Measurements from ENCODE around the gene NUDT9. TPM values are rescaled to one million over a fixed set of nuclear protein-coding genes. Genes with fewer than 3 reads are reported as not detected.
"Not testable (repeated sequence)": the region's sequence is repeated elsewhere in the genome, so short reads cannot be mapped to it uniquely, and the experiment has no call there.

NUDT9 gene
- total RNA-seq, 1 experiment from 2014 or later = 14.0 TPM

DNA sequence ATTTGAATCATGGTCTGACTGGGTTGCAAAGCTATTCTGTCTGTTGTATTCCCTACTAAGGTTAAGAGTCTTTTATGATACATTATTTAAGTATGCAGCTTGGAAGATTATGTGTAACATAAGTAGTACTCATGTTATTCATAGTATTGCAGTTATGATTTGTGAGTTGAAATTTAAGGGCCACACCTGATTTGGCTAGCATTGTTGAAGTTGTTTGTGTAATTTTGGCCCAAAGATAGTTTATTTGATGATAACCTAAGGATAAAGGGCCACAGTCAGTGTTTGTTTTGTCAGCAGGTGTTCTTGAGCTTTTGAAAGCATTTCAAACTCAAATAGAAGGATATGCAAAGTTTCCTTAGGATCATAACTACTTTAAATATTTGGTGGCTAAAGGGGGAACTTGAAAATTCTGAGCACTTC lies 38.9 kb downstream of the NUDT9 start:
- no peak for DNase-seq (ENCODE audit: low read depth)

DNA sequence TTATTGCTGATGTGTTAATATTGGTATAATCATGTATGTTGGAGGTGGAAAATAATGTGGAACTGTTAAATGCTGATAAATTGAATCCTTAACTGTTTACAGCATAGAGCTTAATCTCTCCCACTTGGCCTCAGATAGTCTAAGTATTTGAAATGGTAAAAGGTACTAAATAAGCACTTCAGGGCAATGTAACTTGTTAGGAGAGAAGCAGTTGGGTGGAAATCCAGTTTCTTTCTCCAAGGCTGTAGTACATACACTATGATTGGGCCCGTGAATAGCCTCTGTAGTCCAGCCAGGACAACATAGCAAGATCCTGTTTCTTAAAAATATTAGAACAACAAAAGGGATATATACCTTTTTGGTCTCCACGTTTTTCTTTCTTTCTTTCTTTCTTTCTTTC lies 39.7 kb downstream of the NUDT9 start:
- DNase-seq (ENCODE audit: low read depth) = no peak

GRCh38 chr4:87465739-87466366 lies 43.5 kb downstream of the NUDT9 start:
- DNase-seq (ENCODE audit: low read depth) = peak; percentile 10

DNA sequence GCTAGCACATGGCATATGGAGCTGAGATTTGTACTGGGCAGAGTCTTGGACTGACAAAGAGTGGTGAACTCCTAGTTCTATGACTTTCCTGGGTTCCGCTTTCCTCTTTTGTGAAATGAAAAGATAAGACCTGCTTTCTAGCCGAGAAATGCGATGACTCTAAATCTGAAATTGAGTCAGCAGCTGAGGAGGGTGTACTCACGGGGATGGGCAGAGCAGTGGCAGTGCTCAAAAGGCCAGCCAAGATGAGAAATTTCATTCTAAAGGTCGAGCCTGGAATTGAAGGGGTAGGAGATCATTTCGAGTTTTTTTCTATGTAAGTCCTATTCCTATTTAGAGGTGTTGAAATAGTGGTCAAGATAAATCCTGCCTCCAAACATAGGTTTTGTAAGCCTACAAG lies 47.0 kb downstream of the NUDT9 start:
- DNase-seq (ENCODE audit: low read depth) = no peak

DNA sequence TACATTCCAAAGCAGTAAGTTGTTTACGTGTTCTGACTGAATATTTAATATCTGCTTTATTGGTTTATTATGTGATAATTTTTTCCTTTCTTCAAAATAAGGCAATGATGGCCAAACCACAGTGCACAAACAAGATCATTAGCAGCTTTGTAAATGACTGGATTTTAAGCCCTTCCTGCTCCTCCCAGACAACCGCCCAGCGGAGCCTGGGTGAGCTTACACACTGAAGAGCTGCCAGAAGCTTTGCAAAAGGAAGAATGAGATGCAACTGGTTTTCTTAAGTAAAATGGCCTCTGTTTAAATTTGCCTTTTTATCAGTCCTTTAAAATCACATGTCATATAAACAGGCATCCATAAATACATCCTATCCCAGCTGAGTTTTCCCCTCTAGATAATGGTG lies 54.6 kb downstream of the NUDT9 start:
- DNase-seq (ENCODE audit: low read depth) = no peak

DNA sequence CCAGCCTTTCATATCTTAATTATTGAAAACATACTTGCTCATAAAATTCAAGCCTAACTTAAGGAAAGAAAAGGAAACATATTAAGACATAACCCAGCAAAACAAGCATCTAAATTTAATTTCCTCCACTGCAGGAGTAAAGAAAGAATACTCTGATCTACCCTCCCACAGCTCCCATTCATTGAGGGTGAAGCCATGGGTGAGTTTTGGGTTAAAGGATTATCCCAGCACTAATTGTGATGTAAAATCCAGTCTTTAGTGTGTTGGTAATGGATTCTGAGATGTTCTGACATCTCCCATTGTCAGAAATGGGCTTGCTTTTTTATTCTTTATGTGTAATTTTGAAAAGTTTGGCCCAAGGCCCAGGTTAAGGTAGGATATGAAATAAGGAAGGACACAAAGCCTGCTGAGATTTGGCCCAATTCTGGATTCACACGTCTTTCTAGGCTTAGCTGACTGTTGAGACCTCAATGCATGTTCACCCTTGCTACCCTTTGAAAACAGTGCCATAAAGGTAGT lies 56.4 kb downstream of the NUDT9 start:
- no peak for DNase-seq (ENCODE audit: low read depth)

GRCh38 chr4:87481377-87481776 lies 59.0 kb downstream of the NUDT9 start:
- no peak for DNase-seq (ENCODE audit: low read depth)

DNA sequence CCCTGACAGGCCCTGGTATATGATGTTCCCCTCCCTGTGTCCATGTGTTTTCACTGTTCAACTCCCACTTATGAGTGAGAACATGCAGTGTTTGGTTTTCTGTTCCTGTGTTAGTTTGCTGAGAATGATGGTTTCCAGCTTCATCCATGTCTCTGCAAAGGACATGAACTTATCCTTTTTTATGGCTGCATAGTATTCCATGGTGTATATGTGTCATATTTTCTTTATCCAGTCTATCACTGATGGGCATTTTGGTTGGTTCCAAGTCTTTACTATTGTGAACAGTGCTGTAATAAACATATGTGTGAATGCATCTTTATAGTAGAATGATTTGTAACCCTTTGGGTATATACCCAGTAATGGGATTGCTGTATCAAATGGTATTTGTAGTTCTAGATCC lies 60.9 kb downstream of the NUDT9 start:
- DNase-seq (ENCODE audit: low read depth) = not testable (repeated sequence)

GRCh38 chr4:87488666-87489065 lies 66.3 kb downstream of the NUDT9 start:
- not testable (repeated sequence) for DNase-seq (ENCODE audit: low read depth)

DNA sequence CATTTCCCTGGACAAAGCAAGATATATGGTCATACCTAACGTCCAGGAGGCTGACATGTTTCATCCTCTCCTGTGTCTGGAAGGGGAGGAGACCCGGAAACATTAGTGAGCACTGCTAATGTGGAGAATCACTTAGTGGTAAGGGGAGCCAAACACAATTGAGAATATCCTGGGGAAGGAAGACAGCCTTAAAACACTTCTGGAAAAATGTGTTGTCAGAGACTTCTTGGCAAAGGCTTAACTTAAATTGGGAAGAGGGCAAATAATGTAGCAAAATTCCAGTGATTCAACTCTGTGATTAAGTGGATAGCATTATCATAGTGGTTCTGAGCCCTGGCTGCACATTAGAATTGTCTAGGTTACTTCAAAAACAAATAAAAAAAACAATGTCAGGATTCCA lies 67.3 kb downstream of the NUDT9 start:
- no peak for DNase-seq (ENCODE audit: low read depth)

GRCh38 chr4:87490664-87491369 lies 68.4 kb downstream of the NUDT9 start:
- no peak for DNase-seq (ENCODE audit: low read depth)

DNA sequence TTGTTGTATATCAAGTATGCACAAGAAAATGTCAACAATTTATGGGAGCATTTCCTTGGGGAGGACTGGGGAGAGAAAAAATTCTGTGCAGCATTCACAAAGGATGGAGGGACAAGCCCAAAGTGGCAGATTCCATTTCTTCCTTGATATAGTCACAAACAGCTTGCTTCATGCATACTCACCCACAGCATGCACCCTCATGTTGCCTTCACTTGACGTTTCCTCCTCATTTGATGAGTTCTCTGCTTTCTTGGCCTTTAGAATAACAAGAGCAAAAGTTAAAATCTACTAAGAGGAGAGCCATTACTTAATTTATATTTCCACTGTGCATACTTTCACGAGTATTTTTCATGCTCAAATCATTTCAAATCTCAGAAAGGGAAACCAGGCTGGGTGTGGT lies 69.1 kb downstream of the NUDT9 start:
- no peak for DNase-seq (ENCODE audit: low read depth)

DNA sequence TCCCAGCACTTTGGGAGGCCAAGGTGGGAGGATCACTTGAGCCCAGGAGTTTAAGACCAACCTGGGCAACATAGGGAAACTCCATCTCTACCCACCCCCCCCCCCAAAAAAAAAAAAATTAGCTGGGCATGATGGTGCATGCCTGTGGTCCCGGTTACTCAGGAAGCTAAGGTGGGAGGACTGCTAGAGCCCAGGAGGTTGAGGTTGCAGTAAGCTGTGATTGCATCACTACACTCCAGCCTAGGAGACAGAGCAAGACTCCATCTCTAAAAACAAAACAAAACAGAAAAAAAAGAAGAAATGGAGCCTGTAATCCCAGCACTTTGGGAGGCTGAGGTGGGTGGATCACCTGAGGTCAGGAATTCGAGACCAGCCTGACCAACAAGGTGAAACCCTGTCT lies 69.5 kb downstream of the NUDT9 start:
- peak; percentile 20 for DNase-seq (ENCODE audit: low read depth)

- no peak for DNase-seq (ENCODE audit: low read depth)
Observed at GRCh38 chr4:87493115-87493514, 70.7 kb downstream of the NUDT9 start.

GRCh38 chr4:87497159-87497558 lies 74.8 kb downstream of the NUDT9 start:
- no peak for DNase-seq (ENCODE audit: low read depth)

- DNase-seq (ENCODE audit: low read depth) = no peak
Observed at GRCh38 chr4:87497578-87497977, 75.2 kb downstream of the NUDT9 start.

DNA sequence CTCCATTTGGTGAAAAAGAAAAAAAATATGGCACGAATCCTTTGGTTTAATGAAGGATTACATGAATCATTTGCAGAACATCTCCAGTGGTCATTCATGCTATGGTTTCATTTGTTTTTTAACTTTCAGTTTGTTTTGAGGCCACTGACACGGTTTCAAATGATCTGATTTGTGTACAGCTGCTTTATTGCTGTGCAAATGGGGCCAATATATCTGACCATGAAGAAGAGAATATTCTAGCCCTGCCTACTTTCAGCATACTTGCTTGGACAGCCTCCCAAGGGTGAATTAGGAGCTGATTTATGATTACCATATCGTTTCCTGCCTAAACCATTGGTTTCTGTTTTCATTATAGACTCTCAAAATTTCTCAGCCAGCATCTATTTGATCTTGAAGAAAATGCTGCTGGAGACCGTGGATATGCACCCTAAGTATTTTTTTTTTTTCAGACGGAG lies 76.1 kb downstream of the NUDT9 start:
- no peak for DNase-seq (ENCODE audit: low read depth)

- no peak for DNase-seq (ENCODE audit: low read depth)
Observed at GRCh38 chr4:87499403-87500091, 77.2 kb downstream of the NUDT9 start.

- DNase-seq (ENCODE audit: low read depth) = no peak
Observed at GRCh38 chr4:87500092-87500462, 77.7 kb downstream of the NUDT9 start.

DNA sequence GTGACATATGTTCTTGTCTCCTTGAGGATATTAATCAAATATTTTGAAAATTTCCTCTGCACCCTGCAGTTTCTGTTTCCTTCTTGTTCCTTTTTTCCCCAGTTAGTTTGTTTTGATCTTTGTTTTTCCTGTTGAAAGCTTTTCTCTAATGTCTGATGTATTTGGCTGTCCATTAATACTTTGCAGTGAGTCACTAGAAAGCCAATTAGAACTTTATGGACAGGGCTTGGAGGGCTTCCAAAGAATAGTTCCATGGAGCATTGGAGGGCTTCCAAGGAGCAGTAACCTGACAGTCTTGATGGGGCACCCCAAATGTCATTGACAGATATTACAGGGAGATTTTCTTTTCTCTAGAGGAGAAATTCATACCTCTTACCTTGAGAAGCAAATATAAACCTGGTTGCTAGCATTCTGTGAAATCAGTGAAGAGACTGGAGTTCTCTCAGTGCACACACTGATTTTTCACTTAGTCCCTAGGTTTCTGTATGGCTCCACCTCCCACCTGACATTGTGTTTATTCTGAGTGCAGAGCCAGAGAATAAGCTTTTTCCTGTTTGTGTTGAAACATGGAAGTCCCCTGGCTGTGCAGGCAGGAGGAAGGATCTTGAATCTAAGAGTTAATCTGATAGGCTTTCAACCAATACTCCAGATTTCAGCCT lies 80.3 kb downstream of the NUDT9 start:
- DNase-seq (ENCODE audit: low read depth) = no peak

- no peak for DNase-seq (ENCODE audit: low read depth)
Observed at GRCh38 chr4:87505862-87506261, 83.5 kb downstream of the NUDT9 start.
